ENCODE results near the gene RABGAP1L.
"Not testable (repeated sequence)": the region's sequence is repeated elsewhere in the genome, so short reads cannot be mapped to it uniquely, and the experiment has no call there.

The RABGAP1L gene

DNA sequence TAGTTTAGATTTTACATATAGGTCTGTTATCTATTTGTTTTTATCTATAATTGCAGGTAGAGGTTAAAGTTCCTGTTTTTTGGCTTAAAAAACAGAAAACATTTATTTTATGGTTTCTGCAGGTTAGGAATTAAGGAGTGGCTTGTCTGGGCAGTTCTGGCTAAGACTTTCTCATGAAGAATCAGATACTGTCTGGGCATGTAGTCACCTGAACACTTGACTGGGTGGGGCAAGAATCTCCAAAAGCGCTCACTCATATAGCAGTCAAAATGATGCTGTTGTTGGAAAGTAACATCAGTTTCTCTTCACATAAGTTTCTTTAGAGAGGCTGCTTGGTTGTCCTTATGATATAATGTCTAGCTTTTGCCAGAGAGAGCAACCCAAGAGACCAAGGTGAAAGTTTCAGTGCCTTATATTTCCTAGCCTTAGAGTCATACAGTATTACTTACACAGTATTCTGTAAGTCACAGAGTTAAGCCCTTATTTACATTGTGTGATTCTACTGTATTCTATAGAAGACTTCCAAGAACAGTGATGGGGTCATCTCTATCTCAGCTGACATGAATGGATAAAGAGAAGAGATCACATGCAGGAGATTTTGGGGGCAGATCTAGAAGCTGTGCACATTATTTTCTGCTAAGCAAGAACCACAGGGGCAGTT lies 163.0 kb downstream of the RABGAP1L start:
- TF ChIP-seq, protein P1, sequence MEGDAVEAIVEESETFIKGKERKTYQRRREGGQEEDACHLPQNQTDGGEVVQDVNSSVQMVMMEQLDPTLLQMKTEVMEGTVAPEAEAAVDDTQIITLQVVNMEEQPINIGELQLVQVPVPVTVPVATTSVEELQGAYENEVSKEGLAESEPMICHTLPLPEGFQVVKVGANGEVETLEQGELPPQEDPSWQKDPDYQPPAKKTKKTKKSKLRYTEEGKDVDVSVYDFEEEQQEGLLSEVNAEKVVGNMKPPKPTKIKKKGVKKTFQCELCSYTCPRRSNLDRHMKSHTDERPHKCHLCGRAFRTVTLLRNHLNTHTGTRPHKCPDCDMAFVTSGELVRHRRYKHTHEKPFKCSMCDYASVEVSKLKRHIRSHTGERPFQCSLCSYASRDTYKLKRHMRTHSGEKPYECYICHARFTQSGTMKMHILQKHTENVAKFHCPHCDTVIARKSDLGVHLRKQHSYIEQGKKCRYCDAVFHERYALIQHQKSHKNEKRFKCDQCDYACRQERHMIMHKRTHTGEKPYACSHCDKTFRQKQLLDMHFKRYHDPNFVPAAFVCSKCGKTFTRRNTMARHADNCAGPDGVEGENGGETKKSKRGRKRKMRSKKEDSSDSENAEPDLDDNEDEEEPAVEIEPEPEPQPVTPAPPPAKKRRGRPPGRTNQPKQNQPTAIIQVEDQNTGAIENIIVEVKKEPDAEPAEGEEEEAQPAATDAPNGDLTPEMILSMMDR (IDR thresholded peaks at IDR 0.05): no peak
- Histone ChIP-seq H3K4me3 (no peak overlapping the region), H3K27ac (no peak overlapping the region)
- DNase-seq (ENCODE audit: low spot score): no peak

DNA sequence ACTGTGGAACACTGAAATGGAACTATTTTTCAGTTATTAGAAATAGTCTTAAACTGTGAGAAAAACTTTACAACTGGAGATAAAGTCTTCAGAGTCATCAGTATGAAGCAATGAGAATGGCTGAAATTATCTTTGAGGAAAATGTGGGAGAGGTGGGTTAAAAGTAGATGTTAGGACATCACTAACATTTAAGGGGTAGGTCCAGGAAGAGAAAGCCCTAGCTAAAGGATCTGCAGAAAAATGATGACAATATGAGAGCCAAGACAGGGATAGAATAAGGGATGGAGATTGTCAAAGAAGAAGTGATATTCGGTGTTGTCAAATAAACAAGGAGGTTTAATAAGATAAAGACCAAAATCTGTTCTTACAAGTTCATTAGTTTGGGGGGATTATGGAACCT lies 165.2 kb downstream of the RABGAP1L start:
- DNase-seq (ENCODE audit: low spot score): no peak
- TF ChIP-seq, protein P1 (IDR thresholded peaks at IDR 0.05): no peak
- Histone ChIP-seq H3K4me3 (no peak overlapping the region), H3K27ac (no peak overlapping the region)

DNA sequence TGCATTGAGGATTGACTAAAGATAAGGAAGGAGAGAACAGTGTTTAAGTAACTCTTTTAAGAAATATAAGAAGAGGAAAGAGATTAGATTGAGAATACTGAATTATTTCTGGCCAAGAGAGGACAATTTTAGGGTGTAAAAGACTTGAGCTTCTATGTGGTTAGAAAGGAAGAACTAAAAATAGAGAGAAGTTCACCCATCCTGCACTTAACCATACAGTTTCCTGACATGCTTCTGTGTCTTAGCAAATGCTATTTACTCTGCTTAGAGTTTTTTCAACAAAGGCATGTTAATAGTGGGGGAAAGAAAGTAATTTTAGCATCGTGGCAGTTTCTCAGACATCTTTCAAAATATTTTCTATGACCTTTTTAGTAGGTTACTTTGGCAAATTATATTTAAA lies 165.6 kb downstream of the RABGAP1L start:
- Histone ChIP-seq H3K4me3 (no peak overlapping the region), H3K27ac (no peak overlapping the region)
- TF ChIP-seq, protein P1 (IDR thresholded peaks at IDR 0.05): no peak
- no peak for DNase-seq (ENCODE audit: low spot score)

DNA sequence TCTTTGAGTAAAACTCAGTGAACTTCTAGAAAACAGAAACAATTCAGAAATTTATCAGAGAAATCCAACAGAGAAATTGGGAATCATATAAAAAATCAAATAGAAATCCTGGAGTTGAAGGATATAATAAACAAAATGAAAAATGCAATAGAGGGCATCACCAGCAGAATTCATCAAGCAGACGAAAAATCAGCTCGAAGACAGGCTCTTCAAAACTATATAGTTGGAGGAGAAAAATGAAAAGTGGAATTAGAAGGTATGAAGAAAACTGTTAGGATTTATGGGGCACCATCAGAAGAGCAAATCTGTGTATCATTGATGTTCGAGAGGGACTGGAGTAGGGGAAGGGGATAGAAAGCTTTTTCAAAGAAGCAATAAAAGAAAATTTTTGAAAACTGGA lies 167.0 kb downstream of the RABGAP1L start:
- Histone ChIP-seq H3K4me3 (no peak overlapping the region), H3K27ac (no peak overlapping the region)
- DNase-seq (ENCODE audit: low spot score): no peak
- TF ChIP-seq, protein P1 (IDR thresholded peaks at IDR 0.05): no peak

DNA sequence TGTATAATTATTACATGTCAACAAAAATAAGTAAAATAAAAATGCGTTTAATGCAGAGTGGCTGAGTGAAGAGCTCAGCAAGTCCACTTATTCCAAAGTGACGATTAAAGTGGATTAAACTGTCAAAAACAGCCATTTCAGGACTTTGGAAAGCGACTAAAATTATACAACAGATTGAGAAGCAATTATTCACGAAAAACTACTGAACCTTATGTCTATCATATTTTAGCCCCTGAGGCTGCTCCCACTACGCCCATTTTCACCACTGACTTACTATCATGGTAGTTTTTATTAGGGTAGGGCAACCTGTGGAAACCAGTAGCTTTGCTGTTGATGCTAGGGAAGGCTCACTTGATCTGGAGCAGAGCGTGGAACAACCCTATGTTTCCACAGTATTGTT lies 174.1 kb downstream of the RABGAP1L start:
- no peak overlapping the region for H3K4me3 ChIP-seq
- no peak overlapping the region for H3K27ac ChIP-seq
- DNase-seq (ENCODE audit: low spot score): no peak
- TF ChIP-seq, protein P1 (IDR thresholded peaks at IDR 0.05): no peak

DNA sequence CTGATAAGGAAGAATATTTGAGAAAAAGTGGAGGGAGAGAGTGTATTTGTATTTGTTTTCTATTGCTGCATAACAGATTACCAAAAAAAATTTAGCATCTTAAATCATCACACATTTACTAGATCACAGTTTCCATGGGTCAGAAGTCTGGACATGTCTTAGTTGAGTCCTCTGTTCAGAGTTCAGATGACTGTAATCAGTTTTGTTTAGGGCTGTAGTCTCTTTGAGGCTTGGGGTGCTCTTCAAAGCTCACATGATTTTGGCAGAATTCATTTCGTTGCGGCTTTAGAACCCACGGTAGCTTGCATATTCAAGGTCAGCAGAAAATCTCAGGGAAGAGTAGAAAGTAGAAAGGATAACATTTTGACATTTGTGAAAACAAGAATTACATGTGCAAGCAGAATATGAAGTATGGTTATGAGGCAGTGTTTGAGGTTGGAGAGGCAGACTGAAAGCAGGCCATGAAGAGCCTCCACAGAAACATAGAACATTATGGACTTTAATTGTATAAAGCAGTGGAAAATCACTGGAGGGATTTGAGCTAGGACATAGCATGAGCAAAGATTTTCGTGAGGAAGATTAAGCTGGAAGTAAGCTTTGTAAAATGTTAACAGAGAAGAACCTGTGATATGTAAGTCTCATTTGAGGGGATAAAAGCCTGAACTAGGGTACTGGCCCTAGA lies 177.8 kb downstream of the RABGAP1L start:
- DNase-seq (ENCODE audit: low spot score): no peak
- Histone ChIP-seq H3K4me3 (no peak overlapping the region), H3K27ac (no peak overlapping the region)
- TF ChIP-seq, protein P1 (IDR thresholded peaks at IDR 0.05): no peak

DNA sequence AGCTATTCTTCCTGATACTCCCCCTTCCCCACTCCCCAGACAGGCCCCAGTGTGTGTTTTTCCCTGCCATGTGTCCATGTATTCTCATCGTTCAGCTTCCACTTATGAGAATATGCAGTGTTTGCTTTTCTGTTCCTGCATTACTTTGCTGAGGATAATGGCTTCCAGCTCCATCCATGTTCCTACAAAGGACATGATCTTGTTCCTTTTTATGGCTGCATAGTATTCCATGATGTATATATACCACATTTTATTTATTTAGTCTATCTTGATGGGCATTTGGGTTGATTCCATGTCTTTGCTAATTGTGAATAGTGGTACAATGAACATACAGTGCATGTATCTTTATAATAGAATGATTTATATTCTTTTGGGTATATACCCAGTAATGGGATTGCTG lies 181.1 kb downstream of the RABGAP1L start:
- not testable (repeated sequence) for DNase-seq (ENCODE audit: low spot score); H3K4me3 ChIP-seq; H3K27ac ChIP-seq

Measured in coronary artery (tissue), 2 donors.